Endothelial cell (in vitro differentiated cells): ENCODE data around the gene CASP7. TPM values are rescaled to one million over a fixed set of nuclear protein-coding genes. Genes with fewer than 3 reads are reported as not detected.

ENCODE experiments used
- DNase-seq: peaks from one replicate; pipeline ENCODE4 v3.0.0; 2021; ENCODE audit warnings: low spot score
- H3K27ac Mint-ChIP-seq: one replicate; pipeline ENCODE4 v1.8.0; 2021; ENCODE audit warnings: mixed read lengths, inconsistent platforms; ENCODE audit not compliant: unreplicated experiment
- H3K27me3 Mint-ChIP-seq: one replicate; pipeline ENCODE4 v1.8.0; 2021; ENCODE audit warnings: mild to moderate bottlenecking, moderate library complexity, mixed read lengths, inconsistent platforms; ENCODE audit not compliant: unreplicated experiment
- H3K36me3 Mint-ChIP-seq: one replicate; pipeline ENCODE4 v1.8.0; 2021; ENCODE audit warnings: mild to moderate bottlenecking, low read depth, mixed read lengths, inconsistent platforms; ENCODE audit not compliant: unreplicated experiment
- H3K4me1 Mint-ChIP-seq: one replicate; pipeline ENCODE4 v1.8.0; 2021; ENCODE audit warnings: mild to moderate bottlenecking, mixed read lengths, inconsistent platforms; ENCODE audit not compliant: unreplicated experiment
- H3K4me3 Mint-ChIP-seq: one replicate; pipeline ENCODE4 v1.8.0; 2021; ENCODE audit warnings: mild to moderate bottlenecking, mixed read lengths, inconsistent platforms; ENCODE audit not compliant: unreplicated experiment
- H3K9me3 Mint-ChIP-seq: one replicate; pipeline ENCODE4 v1.8.0; 2021; ENCODE audit warnings: mixed read lengths, inconsistent platforms; ENCODE audit not compliant: unreplicated experiment
- total RNA-seq: library from RNA; stranded (reverse); fragmentation: NEBNext Ultra II Directional; extraction: Animal tissue kit (Norgen Biotek cat#: 25700); gene quantifications from one replicate; pipeline ENCODE4 v1.2.1, GENCODE V29; 2021; ENCODE audit not compliant: unreplicated experiment
- TF ChIP-seq, protein P1 (sequence below): fragments of 200-600 bp; sonication (generic); IDR thresholded peaks from one replicate; pipeline ENCODE4 v1.5.0; 2021; ENCODE audit warnings: antibody characterized with exemption; ENCODE audit not compliant: unreplicated experiment

The CASP7 gene
- total RNA-seq, 1 donor from 2014 or later = 11.9 TPM

DNA sequence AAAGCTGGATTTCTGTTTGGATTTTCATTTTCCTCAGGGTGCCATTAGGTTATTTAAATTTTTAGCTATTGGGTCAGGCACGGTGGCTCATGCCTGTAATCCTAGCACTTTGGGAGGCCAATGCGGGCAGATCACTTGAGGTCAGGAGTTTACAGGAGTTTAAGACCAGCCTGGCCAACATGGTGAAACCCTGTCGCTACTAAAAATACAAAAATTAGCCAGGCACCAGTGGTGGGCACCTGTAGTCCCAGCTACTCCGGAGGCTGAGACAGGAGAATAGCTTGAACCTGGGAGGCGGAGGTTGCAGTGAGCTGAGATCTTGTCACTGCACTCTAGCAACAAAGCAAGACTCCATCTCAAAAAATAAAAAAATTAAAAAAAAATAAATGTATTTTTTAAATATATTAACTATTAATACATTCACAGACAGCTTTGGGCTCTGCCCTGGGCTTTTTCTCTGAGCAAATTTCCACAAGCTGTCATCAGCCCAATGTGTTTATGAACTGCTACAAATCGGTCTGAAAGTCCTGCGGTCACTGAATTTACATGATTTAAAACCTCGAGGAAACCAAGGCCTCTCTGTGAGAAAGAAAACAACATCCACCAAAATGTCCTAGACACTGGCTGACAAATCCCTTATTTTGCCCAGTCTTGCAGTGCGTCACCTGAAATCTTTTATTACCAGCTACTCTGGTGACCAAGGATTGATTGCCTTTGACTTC lies 52.6 kb downstream of the CASP7 start:
- no peak for DNase-seq
- H3K4me3 Mint-ChIP-seq = no peak overlapping the region
- no peaks in the 10 kb centered on the region for H3K4me1 Mint-ChIP-seq
- no peaks in the 10 kb centered on the region for H3K9me3 Mint-ChIP-seq
- H3K36me3 Mint-ChIP-seq = peaks cover 9% of the 10 kb centered on the region
- H3K27ac Mint-ChIP-seq = no peak overlapping the region
- peaks cover 3% of the 10 kb centered on the region for H3K27me3 Mint-ChIP-seq
- TF ChIP-seq, protein P1, sequence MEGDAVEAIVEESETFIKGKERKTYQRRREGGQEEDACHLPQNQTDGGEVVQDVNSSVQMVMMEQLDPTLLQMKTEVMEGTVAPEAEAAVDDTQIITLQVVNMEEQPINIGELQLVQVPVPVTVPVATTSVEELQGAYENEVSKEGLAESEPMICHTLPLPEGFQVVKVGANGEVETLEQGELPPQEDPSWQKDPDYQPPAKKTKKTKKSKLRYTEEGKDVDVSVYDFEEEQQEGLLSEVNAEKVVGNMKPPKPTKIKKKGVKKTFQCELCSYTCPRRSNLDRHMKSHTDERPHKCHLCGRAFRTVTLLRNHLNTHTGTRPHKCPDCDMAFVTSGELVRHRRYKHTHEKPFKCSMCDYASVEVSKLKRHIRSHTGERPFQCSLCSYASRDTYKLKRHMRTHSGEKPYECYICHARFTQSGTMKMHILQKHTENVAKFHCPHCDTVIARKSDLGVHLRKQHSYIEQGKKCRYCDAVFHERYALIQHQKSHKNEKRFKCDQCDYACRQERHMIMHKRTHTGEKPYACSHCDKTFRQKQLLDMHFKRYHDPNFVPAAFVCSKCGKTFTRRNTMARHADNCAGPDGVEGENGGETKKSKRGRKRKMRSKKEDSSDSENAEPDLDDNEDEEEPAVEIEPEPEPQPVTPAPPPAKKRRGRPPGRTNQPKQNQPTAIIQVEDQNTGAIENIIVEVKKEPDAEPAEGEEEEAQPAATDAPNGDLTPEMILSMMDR = no peak

DNA sequence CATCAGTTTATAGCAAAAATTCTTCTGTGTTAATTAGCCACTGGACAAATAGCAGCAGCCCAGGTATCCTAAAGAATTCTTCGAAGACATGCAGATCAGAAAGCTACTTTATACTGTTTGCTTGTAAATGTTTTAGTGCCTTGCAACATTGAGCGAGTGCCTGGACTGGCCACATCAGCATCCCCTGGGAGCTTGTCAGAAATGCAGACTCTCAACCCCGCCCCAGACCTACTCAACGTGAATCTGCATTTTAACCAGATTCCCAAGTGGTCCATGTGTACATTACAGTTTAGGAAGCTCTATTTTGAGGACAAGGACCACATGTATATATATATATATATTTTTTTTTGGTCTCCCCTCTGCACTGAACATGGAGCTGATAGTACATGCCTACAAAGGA lies 53.3 kb downstream of the CASP7 start:
- TF ChIP-seq, protein P1 = no peak
- peaks cover 3% of the 10 kb centered on the region for H3K27me3 Mint-ChIP-seq
- H3K4me3 Mint-ChIP-seq = no peak overlapping the region
- no peak for DNase-seq
- H3K9me3 Mint-ChIP-seq = no peaks in the 10 kb centered on the region
- H3K4me1 Mint-ChIP-seq = no peaks in the 10 kb centered on the region
- no peak overlapping the region for H3K27ac Mint-ChIP-seq
- peaks cover 6% of the 10 kb centered on the region for H3K36me3 Mint-ChIP-seq

DNA sequence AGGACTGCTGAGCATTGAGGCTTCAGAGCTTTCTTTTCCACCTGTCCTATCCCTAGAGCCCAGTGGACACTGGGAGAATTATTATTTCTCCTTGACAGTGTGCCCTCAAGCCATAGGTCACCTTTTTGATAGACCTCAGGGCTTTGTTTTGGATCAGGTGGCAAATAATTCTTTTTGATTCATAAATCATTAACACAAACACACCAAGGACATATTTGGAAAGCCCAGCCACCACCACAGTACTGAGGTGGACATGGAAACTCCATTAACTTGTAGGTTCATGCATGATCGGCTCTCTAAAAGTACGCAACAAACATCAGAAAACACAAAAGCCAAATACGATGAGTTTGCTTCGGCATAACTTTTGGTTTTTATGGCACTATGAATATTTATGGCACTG lies 53.9 kb downstream of the CASP7 start:
- H3K9me3 Mint-ChIP-seq = no peaks in the 10 kb centered on the region
- H3K36me3 Mint-ChIP-seq = peaks cover 6% of the 10 kb centered on the region
- no peak overlapping the region for H3K27ac Mint-ChIP-seq
- H3K4me1 Mint-ChIP-seq = no peaks in the 10 kb centered on the region
- DNase-seq = no peak
- no peak overlapping the region for H3K4me3 Mint-ChIP-seq
- H3K27me3 Mint-ChIP-seq = peaks cover 3% of the 10 kb centered on the region
- TF ChIP-seq, protein P1 = no peak

DNA sequence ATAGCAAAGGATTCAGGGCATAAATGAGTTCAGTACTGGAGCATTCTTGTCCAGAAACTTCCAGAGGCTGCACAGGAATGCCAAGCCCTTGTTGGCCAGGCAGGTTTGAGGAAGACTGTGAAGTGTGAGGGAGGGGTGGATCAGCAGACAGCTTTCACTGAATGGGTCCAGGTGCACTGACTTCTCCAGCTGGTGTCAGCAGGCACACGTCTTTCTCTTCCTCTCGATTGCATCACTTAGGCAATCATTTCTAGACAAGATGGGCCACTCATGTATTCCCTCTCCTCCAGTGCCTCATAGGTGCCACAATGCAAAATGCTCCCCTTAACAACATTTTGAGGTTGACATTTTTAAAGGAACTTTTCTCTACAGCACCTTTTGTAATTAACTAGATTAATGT lies 56.2 kb downstream of the CASP7 start:
- H3K36me3 Mint-ChIP-seq = no peaks in the 10 kb centered on the region

DNA sequence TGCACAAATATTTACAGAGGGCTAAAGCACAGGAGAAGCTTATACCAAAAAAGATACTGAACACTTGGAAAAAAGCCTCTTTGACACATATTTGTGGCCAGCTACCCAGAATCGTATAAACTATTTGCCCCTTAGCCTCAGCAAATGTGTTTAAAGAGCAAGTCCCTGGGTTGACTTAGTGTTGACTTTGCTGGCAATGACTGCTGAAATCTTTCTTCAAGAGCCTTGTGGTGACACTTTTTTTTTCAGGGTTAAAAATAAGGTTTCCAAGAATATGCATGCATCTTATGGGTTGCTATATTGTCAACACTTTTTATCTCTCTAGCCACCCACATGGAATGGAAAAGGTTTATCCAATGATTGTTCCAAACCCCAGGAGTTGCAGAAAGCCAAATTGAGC lies 56.9 kb downstream of the CASP7 start:
- TF ChIP-seq, protein P1 = no peak
- Mint-ChIP-seq H3K27ac (no peak overlapping the region), H3K9me3 (no peaks in the 10 kb centered on the region), H3K36me3 (no peaks in the 10 kb centered on the region), H3K27me3 (peaks cover 3% of the 10 kb centered on the region), H3K4me3 (no peak overlapping the region), H3K4me1 (no peaks in the 10 kb centered on the region)
- DNase-seq = no peak

More for the DNA sequence above, 56.2 kb downstream of the CASP7 start:
- no peak for DNase-seq
- H3K27ac Mint-ChIP-seq = no peak overlapping the region
- H3K4me1 Mint-ChIP-seq = no peaks in the 10 kb centered on the region
- H3K27me3 Mint-ChIP-seq = peaks cover 3% of the 10 kb centered on the region
- H3K9me3 Mint-ChIP-seq = no peaks in the 10 kb centered on the region
- no peak overlapping the region for H3K4me3 Mint-ChIP-seq
- TF ChIP-seq, protein P1 = no peak
